K562 (cell line): ENCODE measurements around the gene HYAL1.

ENCODE experiments used
- ASH1L ChIP-seq: fragments of 450-650 bp; IDR thresholded peaks from 2 replicates; pipeline ENCODE4 v1.6.1; 2018; ENCODE audit warnings: borderline replicate concordance, mild to moderate bottlenecking, low read depth; ENCODE audit not compliant: partially characterized antibody
- EP300 ChIP-seq: IDR thresholded peaks from 2 replicates; pipeline ENCODE4 v1.6.1; 2012; ENCODE audit warnings: low read length, improper control_type of control experiment
- POLR2A ChIP-seq: fragments of 450-650 bp; conservative IDR thresholded peaks from 2 replicates; pipeline ENCODE4 v1.6.1; 2016
- SIX5 ChIP-seq, 2 experiments: IDR thresholded peaks; 2 replicates each; pipeline ENCODE4 v1.6.1; 2011; ENCODE audit warnings: low read length in 2 of 2, borderline replicate concordance in 1 of 2, low read depth in 1 of 2, mild to moderate bottlenecking in 1 of 2, moderate library complexity in 1 of 2; ENCODE audit not compliant: insufficient read depth in 1 of 2
- SMC3 ChIP-seq: conservative IDR thresholded peaks from 2 replicates; pipeline ENCODE4 v1.6.1; 2011; ENCODE audit warnings: low read depth, low read length, improper control_type of control experiment; ENCODE audit not compliant: insufficient read depth
- SREBF2 ChIP-seq: sonication (generic); formaldehyde crosslinking; IDR thresholded peaks from 2 replicates; pipeline ENCODE4 v1.4.0; 2020; ENCODE audit warnings: mild to moderate bottlenecking, missing genetic modification reagents
- ZNF668 ChIP-seq: fragments of 250-450 bp; sonication (Bioruptor Pico); IDR thresholded peaks from 2 replicates; pipeline ENCODE4 v1.8.0; 2022; ENCODE audit warnings: mild to moderate bottlenecking, inconsistent platforms
- ZSCAN29 ChIP-seq: fragments of 450-650 bp; IDR thresholded peaks from 2 replicates; pipeline ENCODE4 v1.6.1; 2017
- TF ChIP-seq, protein P1 (sequence below): sonication (generic); formaldehyde crosslinking; IDR thresholded peaks from 2 replicates; pipeline ENCODE4 v1.8.1; 2023; ENCODE audit warnings: mild to moderate bottlenecking, missing genetic modification reagents, moderate library complexity

DNA sequence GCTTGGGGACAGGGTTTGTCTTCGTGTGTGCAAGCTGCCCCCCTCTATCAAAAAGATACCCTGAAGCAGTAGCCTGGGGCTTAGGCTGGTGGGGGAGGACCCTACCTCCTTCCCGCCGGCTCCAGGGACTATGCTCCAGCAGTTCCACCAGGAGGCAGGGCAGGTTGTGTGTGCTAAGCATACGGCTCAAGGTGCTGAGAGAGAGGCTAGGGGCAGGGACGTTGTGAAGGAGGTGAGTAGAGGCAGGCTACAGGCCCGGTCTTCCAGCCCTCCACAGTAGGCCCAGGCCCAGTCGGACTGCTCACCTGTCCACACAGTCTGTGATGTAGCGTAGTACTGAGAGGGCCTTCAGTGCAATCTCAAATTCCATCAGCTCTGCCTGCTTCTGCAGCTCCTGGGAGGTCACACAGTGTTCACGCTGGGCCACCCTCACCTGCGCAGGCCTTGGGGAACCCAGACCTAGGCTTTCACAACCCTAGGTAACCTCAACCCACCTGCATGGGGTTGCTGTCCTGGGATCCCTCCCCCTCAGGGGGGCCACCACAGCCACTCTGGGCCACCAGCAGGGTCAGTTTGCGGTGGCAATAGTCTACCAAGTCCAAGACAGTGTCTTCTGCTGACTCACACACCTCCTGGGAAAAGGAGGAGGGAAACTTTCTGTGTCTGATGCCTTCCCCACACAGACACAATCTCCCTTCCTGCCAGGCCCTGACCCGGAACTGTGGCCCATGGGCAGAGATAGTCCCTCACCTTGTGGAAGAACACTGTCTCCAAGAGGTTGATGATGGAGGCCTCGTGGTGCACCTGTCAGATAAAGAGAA lies 39.6 kb upstream of the HYAL1 start:
- TF ChIP-seq ZSCAN29 (no peak), ZNF668 (no peak), SMC3 (0 out of 2 replicates have a peak, but pooled peaks have one; percentile 11), SIX5 (IDR thresholded peaks at IDR 0.05; ENCODE audit: borderline replicate concordance in 1 of 2, insufficient read depth in 1 of 2, low read depth in 1 of 2, low read length in 2 of 2) (no peak), SREBF2 (CRISPR knock-in tag) (no peak), ASH1L (no peak), EP300 (no peak), POLR2A (no peak)
- TF ChIP-seq, protein P1, sequence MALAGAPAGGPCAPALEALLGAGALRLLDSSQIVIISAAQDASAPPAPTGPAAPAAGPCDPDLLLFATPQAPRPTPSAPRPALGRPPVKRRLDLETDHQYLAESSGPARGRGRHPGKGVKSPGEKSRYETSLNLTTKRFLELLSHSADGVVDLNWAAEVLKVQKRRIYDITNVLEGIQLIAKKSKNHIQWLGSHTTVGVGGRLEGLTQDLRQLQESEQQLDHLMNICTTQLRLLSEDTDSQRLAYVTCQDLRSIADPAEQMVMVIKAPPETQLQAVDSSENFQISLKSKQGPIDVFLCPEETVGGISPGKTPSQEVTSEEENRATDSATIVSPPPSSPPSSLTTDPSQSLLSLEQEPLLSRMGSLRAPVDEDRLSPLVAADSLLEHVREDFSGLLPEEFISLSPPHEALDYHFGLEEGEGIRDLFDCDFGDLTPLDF (CRISPR knock-in tag) = no peak
